Ovary (tissue), 3 donors: Measurements from ENCODE around the gene MRPS10.

Source experiments
- EP300 ChIP-seq: sonication (generic); formaldehyde crosslinking; IDR thresholded peaks from one replicate; pipeline ENCODE4 v1.6.1; 2017; ENCODE audit warnings: antibody characterized with exemption
- POLR2A ChIP-seq: fragments of 450-650 bp; IDR thresholded peaks from one replicate; pipeline ENCODE4 v1.6.1; 2017; ENCODE audit warnings: antibody characterized with exemption, mild to moderate bottlenecking, moderate library complexity
- TF ChIP-seq, protein P1 (sequence below), 3 donors: fragments of 450-650 bp in 2 of 3; fragments of 200-600 bp in 1 of 3; IDR thresholded peaks; one replicate each; pipeline versions ENCODE4 v1.5.1 to v1.8.0; 2016 to 2022; ENCODE audit warnings: antibody characterized with exemption in 3 of 3, mild to moderate bottlenecking in 1 of 3
- donor health status: DM: no; HTN: no; CAD: no.

- TF ChIP-seq, protein P1, sequence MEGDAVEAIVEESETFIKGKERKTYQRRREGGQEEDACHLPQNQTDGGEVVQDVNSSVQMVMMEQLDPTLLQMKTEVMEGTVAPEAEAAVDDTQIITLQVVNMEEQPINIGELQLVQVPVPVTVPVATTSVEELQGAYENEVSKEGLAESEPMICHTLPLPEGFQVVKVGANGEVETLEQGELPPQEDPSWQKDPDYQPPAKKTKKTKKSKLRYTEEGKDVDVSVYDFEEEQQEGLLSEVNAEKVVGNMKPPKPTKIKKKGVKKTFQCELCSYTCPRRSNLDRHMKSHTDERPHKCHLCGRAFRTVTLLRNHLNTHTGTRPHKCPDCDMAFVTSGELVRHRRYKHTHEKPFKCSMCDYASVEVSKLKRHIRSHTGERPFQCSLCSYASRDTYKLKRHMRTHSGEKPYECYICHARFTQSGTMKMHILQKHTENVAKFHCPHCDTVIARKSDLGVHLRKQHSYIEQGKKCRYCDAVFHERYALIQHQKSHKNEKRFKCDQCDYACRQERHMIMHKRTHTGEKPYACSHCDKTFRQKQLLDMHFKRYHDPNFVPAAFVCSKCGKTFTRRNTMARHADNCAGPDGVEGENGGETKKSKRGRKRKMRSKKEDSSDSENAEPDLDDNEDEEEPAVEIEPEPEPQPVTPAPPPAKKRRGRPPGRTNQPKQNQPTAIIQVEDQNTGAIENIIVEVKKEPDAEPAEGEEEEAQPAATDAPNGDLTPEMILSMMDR (IDR thresholded peaks at IDR 0.05) = no peak
- TF ChIP-seq POLR2A (no peak), EP300 (no peak)
These were observed 20.2 kb upstream of the MRPS10 start for GRCh38 chr6:42237857-42238256.
